GM19035 (cell line): Measurements from ENCODE around the gene NRXN2.
A peak's percentile ranks its signal among the peaks of the same experiment; 100 is the strongest.

Experiments used
- ATAC-seq: cut with Tn5 transposase; IDR thresholded peaks from one replicate; pipeline ENCODE4 v1.9.1; 2021; ENCODE audit not compliant: unreplicated experiment

The NRXN2 gene

DNA sequence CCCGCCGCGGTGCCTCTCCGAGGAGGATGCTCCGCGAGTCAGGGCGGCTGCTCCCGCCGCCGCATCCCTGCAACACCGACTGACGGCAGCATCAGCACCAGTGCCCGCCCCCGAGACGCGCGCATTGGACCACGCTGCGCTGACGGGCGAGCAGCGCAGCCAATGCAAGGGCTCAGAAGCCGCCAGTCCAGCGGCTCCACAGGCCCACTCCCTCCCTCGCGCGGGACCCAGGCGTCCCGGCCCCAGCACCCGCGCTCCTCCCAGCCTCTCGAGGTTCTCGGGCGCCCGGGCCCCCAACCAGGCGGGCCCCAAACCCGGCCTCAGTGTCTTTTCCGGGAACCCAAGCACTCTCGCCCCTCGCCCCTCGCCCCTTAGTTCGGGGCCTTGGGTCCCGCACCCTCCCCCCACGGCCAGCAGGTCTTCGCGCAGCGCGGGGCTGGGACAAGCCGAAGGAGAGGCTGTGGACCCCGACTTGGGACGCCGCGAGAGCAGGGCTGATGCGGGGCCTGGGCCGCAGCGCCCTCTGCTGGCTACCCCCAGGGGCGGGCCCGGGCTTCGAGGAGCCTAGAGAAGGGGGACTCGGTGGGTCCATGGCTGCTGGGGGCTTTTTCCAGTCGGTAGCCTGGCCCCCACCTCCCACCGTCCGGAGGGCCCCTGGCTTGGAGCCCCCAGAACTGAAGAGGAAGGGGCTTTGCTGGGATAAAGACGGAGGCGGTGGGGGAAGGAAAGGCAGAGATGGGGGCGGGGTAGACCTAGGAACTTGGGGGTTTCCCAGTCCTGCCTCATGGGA lies at the start of gene NRXN2:
TSS of gene NRXN2 (minus strand) at position 81 of the 790 bp plus-strand sequence. CDS start 9,498 bp downstream, outside the sequence.
- ATAC-seq: peak; percentile 91

DNA sequence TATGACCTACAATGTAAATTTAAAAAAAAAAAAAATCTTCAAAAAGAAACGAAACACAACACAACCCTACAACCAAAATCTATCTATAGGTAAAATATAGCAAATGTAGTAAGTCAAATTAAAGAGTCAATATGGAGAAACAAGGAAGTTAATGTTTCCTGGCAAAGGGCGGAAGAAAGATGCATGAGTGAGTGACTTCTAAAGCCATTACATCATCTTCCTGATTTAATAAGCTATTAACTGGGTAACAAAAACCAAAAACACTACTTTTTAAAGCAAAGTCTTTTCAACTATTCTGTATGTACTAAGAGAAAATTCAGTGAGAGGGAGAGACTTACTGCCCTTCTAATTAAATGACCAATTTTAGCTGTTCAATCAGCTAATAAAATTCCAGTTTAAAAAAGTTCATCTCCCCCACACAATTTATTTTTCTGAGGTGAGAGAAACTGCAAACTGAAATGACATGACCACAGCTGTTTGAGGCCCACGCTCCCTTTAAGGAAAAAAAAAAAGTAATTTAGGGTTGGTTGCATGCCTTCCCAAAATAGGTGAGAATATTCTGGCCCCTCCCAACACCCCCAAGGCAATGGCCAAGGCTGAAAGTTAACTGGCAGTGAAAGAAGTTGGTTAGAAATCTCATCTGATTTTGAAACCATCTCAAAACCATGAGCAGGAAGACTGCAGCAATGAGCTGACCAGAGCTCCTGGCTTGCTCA lies 49.5 kb upstream of the NRXN2 start:
- ATAC-seq: no peak

DNA sequence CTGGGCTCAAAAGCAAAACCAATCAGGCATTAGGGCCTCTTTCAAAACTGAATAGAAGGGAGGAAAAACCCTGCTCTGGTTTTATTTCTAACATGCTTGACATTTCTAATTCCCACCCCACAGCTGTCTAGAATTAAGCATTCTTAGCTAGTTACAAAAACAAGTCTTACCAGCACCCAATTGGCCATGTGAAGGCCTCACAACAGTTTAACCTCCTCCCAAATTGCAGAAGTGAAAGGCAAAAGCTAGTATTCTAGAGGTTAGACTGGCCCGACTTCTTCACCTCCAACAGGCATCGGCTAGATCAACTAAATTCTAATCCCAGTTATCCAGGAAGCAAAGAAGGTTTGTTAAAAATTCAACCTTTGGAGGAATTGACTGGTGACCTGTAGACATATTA lies 48.9 kb upstream of the NRXN2 start:
- ATAC-seq: no peak

DNA sequence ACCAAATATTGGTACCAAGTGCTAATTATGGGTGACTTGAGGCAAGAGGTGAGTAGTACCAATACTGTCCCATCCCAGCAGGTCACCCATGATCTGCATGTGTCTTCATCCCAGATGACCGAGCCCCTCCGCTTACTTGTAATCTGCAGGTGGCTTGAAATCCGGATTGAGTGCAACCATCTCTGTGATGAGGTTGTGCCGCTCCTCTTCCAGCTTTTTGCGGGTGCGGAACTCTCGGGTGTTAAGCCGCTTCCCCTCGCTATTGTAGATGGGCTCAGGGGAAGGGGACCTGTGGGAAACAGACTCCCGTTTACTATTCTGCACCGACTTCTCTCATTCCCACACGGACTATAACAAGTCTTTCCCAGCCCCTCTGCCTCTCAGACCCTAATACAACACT lies 47.1 kb upstream of the NRXN2 start:
- no peak for ATAC-seq

DNA sequence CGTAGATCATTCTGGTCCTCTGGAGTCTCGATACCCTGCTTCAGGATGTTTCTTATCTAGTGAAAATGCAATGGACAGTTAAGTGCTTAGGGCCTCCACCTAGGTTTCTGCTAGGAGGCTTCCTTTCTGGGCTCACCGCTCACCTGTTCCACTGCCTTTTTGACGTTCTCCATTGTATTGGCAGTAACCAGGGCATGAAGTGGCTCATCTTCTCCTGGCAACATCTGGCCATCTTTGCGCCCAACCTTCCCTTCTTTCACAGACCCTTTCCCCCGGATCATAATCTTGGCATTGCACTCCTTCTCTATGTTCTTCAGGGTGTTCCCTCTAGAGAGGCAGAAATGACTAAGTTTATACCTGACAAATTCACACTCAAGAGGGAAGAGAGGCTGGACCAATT lies 46.3 kb upstream of the NRXN2 start:
- ATAC-seq: no peak

DNA sequence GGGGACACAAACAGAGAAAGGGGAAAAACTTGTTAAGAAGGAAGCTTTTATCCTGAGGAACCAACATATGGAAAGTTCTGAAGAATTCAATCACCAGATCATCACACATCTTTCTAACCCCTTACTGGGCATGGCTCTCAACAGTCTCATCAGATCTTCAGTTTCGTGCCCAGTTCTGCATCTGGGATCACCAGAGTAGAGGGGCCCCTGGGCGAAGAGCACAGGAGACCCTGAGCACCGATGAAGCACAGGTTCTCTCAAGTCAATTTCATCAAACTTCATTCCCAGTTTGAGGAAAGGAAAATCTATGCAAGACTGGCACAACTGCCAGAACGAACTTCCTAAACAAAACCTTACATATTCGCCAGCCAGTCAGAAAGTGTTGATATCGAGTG lies 45.3 kb upstream of the NRXN2 start:
- no peak for ATAC-seq

DNA sequence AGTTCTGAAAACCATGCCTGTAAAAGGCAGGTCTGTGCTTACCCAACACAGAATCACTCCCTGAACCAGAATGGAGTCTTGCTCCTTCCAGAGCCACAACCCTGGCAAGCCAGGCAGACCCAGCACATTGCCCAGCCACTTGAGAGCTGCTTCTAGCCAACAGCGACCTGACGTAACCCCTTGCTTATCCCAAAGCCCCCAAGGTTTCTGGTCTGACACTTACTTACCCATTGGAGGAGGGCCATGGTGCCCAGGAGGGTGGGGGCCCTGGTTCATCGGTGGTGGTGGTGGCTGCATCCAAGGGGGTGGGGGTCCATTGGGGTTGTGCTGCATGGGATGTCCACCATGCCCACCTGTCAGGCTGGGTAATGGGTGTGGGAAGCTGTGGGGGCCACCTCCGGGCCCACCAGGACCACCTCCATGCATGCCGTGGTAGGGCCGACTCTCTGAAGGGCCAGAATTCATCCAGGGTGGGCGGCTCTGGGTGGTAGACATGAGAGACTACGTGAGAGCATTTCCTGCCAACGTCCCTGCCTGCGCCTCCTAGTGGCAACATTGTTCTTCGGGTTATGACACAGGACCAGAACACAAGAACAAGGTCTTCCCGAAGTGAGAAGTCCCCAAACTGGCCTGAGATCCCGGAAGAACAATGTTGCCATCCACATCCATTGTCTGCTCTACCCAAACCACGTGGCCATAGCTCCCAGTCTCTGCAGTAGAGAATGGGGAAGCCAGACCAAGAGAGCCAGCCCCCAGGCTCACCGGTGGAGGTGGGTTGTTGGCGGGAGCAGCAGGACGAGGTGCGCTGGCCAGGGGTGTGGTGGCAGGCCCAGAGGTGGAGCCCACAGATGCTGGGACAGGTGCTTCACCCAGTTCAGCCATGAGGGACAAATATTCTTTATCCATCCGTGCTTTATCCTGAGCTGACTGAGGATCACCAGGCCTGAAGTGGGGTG lies 44.6 kb upstream of the NRXN2 start:
- no peak for ATAC-seq

DNA sequence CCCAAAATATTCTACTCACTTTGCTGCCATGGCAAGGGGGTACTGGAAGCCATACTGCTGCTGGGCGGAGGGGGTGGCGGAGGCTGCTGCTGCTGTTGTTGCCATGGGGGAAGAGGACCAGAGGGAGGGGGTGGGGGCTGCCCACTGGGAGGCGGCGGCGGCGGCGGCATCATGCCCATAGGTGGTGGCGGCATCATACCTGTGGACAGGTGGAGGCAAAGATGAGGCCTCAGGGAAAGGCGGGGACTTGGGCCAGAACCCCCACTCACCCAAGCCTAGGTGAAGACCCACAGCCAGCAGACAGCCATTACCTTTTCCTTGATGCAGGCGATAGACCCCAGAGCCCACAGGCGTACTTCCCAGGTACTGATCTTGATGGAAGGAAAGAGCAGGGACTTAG lies 43.9 kb upstream of the NRXN2 start:
- no peak for ATAC-seq

DNA sequence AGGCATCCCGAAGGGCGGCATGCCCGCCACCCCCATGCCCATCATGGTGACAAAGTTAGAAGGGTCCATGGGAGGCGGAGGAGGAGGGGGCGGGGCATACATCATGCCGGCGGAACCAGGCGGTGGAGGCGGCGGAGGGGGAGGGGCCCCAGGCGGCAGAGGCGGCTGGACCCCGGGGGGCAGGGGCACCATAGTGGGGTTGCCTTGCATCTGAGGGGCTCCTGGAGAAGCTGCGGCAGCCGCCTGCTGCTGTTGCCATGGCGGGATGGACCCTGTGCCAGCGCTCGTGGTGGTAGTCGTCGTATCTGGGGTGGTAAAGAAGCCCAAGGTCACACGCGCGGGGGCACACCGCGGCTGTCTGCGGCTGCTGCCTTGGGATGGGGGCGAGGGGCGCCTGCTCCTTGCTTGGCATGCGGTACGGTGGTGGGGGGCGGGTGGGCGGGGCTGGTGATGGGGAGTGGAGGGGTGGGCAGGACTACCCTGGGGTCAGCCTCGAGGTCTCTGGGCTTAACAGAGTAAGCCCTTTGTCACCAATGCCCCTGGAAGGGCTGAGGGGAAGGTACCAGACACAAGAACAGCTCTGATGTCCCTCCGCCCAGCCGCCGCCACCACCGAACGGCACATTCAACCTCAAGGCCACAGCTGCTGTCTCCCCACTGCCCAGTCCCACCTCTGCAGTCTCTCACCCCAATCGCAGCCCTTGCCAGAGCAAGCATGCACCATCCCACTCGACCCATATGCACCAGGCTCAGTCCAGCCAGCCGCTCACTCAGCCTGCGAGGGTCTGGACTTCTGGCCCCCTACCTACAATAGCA lies 43.1 kb upstream of the NRXN2 start:
- no peak for ATAC-seq

DNA sequence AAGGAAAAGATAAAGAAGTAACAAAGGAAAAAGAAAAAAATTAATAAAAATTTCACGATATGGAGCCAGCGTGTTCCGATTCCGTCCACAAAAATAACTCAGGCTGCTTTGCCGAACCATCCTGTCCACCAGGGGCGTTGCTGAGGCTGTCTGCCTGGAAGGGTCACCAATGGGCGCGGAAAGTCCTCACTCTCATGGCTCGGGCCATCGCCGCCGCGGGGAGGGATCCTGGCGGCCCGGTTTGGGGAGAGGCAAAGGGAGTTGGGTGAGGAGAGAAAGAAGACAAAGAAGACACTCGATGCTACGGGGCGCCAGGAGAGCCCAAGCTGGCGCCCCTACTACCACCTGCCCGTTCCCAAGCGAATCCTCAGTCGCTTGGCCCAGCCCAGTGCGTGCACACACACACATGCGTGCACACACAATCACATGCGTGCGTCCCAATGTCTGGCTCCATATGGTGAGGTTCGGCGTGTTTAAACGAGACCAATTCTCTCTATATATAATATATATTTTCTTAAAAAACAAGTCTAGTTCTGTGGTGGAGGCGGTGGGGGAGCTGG lies 42.4 kb upstream of the NRXN2 start:
- ATAC-seq: no peak

DNA sequence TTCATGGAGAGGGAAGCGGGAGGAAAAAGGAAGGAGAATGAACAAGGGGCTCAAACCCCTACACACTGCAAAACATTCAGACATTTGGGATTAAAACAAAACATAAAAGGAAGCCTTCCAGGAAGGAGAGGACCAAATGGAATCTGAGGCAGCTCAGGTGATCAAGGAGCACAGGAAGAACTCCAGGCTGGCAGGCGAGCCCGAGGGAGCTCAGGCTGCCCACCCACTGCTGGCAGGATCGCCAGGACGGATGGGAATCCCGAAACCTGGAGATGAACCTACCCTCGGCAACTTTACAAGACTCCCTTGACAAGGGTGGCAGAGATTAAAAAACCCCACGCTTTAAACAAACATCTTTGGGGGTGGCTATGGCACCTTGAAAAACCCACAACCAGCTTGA lies 41.8 kb upstream of the NRXN2 start:
- ATAC-seq: no peak

DNA sequence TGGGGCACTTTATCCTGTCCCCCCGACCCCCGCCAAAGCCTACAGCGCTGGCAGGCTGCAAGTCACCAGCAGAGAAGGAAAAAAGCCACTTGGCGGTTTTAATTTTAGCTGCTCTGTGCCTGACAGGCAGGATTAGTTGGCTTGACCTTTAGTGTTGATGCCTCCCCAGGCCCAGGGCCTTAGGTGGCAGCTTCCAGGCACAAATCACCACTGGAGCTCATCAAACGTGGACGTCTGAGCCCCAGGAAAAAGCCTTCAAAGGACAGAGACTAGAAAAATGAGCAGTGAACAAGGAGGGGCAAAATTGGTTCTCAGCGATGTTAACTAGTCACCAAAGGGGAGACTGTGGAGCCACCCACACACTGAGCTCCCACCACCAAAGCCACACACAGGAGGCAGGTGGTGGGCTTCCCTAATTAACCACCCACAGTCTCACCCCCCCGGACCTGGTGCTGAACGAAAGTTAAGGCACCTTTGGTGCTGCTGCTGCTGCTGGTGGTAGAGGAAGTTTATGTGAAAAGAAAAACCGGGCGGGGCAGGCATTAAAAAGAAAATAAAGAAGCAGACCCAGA lies 41.1 kb upstream of the NRXN2 start:
- no peak for ATAC-seq

DNA sequence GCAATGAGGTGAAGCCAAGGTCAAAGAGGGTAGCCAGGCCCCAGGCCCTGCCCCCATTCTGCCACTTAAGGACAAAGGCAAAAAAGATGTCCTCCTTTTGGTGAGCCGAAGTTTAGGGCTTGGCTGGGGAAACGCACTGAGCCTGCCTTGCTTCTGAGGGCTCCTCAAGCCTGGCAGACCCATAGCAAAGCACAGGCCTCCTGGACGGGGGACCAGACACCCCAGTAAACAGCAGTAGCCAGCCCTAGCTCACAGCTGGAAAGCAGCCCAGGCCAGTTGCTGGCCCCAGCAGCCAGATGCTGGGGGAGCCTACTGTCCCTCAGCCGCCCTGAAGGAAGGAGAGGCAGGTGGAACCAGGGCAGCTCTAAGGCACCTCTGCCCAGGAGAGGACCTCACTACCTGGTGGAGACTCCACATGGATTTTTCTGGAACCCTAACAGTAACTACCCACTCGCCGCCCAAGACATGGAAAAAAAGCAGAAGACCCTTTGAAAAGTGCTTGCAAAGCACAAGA lies 40.6 kb upstream of the NRXN2 start:
- ATAC-seq: no peak

DNA sequence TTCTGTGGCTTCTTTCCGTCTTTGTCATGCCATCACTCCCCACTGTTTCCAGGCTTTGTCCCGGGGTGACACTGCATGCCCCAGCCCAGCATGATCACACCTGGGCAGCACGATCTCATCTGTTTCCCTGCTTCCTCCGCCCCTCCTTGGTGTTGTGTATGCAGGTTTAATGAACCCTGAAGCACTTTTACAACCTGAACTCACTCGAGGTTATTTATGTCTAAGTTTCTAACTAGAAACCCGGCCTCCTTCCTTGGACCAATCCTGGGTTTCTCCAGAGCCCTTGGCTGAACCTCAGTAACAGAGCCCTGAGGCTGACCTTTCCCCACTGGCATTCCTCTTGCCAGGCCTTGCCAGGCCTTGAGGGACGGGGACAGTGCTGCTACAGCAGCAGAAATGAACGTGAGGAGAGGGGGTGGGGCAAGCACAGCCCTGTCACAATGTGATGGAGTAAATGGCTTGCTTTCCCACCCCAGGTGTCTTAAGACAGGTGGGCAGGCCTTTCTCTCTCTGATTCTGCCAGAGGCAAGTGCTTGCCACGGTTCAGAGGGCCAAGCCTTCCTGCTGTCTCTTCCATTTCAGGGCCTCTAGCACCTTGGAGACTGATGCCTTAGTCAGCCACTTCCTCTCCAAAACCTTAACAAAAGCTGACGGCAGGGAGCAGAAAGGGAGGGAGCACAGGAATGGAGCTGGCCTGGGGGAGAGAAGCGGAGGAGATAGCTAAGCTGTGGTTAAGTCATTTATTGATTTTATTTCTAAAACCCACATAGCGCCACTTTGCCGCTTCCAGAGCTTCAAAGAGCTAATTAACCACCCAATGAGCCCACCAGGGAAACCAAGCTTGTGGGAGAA lies 39.9 kb upstream of the NRXN2 start:
- ATAC-seq: no peak

DNA sequence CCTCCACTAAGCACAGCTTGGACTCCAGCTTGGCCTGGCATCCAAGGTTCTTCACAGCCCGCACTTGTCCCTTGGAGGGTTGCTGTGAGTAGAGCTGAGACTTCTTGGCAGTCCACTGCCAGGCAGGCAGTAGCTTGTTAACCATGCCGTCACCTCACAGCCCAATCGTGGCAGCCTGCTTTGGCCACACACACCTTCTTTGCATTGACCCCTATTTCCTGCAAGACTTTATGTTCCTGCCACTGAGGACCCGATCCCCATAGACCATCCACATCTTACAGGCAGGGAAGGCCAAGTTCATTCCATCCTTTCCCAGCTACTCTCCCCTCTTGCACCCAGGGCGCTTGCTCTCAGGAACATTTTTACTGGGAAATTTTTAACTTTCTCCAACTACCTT lies 39.3 kb upstream of the NRXN2 start:
- ATAC-seq: no peak

DNA sequence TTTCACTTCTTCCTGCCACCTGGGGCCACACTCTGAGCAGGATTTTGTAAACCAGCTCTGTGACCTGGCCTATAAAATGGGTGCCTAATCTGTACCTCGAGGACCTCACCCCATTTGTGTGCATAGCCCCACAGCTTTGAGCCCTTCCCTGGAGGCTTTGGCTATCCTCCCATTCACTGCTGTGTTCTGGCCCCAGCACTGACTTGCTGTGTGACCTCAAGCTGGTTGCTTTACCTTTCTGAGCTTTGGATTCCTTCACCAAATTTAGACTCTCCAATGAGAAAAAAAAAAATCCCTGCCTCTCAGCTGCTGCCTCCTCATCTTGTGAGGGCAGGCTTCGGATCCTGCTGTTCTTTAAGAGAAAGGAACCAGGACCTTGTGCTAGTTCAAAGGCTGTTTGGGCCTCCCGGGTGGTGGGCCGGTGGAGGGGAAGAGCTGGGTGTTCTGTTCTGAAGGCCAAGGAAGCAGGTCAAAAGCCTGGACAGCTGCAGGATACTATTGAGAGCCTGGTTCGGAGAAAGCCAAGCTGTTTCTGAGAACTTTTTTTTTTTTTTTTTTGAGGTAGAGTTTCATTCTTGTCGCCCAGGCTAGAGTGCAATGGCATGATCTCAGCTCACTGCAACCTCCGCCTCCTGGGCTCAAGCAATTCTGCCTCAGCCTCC lies 37.9 kb upstream of the NRXN2 start:
- ATAC-seq: no peak

DNA sequence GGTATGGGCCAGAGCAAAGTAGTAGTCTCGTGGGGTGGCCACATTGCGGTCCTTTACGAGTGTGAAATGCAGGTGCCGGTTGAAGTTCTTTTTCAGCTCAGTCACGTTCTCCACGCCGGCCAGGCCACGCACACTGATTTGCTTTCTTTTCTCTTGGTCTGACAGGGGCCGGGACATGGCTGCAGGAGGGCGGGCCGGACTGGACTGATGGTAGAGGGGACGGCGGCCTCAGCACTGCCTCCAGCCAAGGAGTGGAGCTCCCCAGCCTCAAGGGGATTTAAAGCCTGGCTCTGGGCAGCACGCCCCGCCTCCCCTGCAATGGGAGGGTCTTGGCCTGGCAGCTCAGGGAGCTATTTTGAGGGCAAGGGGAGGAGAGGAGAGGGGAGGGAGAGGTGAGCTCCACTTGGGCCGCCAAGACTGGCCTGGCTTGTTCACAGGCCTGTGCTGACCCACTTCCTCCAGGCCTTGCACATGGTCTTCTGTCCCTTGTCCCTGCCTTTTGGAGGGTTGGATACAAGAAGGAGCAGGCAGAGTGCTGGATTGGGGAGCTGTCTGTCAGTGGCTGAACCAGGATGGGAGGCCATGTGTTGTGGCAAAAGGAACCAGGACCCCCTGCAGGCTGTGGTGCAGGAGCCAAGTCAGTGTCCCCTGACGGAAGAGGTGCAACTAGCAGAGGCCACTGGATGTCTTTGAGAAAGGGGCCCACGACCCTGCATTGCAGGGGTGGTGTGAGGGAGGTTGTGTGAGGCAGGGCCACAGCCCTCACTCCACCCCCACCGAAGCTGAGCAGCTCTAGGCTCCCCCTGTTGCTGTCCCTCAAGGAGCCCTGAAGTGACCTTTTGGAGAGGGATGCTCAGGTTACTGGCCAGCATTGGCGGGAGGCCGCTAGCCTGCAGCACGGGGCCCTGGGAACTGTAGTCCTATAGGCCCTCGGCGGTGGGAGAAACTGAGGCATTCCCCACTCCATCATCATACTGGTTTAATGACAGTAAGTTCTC lies 37.0 kb upstream of the NRXN2 start, which contains the start of gene PYGM:
TSS of gene PYGM (minus strand) at position 253 of the 998 bp plus-strand sequence. CDS start at position 177, 76 bp downstream.
- no peak for ATAC-seq
